IMR-90 (cell line): ENCODE data around the gene PLEK2.

Experiments used
- FOS ChIP-seq: fragments of 150-350 bp; IDR thresholded peaks from 2 replicates; pipeline ENCODE4 v1.6.1; 2016; ENCODE audit warnings: low read depth, low read length
- MAFK ChIP-seq: IDR thresholded peaks from 2 replicates; pipeline ENCODE4 v1.6.1; 2012; ENCODE audit warnings: low read depth, low read length, improper control_type of control experiment
- TF ChIP-seq, protein P1 (sequence below): conservative IDR thresholded peaks from 2 replicates; pipeline ENCODE4 v1.5.1; 2012; ENCODE audit warnings: mild to moderate bottlenecking, low read depth, low read length, improper control_type of control experiment

DNA sequence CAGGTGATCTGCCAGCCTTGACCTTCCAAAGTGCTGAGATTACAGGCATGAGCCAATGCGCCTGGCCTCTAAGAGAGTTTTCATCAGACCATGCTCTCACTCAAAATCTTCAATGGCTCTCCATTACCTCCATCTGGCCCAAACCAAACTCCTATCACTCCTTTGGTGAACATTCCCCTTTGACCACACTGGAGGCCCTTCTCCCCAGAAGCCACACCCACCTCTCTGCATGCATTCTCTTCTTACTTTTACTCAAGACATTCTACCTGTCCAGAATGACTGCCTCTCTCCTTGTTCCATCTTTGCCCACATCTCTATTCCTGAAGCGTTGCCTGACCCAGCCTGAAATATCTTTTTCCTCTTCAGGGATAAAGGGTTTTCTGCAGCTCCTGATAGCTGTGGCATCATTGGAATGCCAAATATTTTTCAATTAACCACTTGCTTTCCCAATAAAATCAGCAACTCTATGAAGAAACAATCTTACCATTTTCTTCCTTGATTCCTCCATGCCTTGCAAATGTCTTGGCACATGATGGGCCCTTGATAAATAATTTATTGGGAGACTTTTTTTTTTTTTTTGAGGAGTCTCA, 15.5 kb downstream of the PLEK2 start:
- TF ChIP-seq, protein P1, sequence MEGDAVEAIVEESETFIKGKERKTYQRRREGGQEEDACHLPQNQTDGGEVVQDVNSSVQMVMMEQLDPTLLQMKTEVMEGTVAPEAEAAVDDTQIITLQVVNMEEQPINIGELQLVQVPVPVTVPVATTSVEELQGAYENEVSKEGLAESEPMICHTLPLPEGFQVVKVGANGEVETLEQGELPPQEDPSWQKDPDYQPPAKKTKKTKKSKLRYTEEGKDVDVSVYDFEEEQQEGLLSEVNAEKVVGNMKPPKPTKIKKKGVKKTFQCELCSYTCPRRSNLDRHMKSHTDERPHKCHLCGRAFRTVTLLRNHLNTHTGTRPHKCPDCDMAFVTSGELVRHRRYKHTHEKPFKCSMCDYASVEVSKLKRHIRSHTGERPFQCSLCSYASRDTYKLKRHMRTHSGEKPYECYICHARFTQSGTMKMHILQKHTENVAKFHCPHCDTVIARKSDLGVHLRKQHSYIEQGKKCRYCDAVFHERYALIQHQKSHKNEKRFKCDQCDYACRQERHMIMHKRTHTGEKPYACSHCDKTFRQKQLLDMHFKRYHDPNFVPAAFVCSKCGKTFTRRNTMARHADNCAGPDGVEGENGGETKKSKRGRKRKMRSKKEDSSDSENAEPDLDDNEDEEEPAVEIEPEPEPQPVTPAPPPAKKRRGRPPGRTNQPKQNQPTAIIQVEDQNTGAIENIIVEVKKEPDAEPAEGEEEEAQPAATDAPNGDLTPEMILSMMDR, result no peak
- no peak for TF ChIP-seq FOS
- TF ChIP-seq MAFK, result no peak
